HG03521 (cell line): Measurements from ENCODE around the gene PRRC2C.

ENCODE experiments used
- ATAC-seq: cut with Tn5 transposase; IDR thresholded peaks from one replicate; pipeline ENCODE4 v1.9.1; 2021; ENCODE audit warnings: mild to moderate bottlenecking, moderate library complexity; ENCODE audit not compliant: unreplicated experiment

PRRC2C gene

DNA sequence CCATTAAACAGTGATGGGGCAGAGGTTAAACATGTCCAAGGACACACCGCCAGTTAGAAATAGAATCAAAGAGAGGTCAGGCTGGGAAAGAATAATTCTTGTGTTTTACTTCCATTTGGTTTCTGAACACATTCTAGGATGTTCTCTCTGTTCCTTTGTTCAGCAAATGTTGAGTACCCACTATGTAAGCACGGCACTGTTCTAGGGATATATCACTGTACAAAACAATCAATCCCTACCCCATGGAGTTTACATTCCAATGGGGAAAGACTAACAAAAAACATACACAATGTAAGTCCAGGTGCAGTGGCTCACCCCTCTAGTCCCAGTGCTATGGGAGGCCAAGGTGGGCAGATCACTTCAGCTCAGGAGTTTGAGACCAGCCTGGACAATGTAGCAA, 142.9 kb downstream of the PRRC2C start:
- no peak for ATAC-seq

DNA sequence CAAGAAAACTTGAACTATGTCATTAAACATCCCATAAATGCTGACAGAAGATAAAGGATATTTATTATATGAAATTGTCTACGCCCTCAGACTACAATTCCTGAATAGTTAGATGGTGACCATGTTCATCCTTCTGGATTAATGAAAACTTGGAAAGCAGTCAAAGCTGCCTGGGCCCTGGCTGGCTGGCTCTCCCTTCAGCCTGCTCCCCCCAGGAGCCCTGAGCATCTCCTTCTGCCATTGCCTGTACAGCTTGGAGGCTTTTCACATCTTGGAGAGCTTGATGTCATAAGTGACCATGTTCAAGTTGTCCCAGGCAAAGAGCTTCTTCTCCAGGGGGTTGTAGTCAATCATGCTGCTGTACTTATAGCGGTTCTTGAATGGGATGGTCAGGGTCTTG, 150.3 kb downstream of the PRRC2C start:
- no peak for ATAC-seq

GRCh38 chr1:171636141-171636540, 150.8 kb downstream of the PRRC2C start:
- ATAC-seq, result no peak

- ATAC-seq, result no peak
Observed at GRCh38 chr1:171637928-171638576, 152.7 kb downstream of the PRRC2C start.

GRCh38 chr1:171640225-171640624, 154.9 kb downstream of the PRRC2C start:
- no peak for ATAC-seq

- ATAC-seq, result no peak
Observed at GRCh38 chr1:171641076-171641864, 155.9 kb downstream of the PRRC2C start.

GRCh38 chr1:171642197-171642596, 156.9 kb downstream of the PRRC2C start:
- no peak for ATAC-seq
